Measurements from ENCODE around the gene INSYN1.

DNA sequence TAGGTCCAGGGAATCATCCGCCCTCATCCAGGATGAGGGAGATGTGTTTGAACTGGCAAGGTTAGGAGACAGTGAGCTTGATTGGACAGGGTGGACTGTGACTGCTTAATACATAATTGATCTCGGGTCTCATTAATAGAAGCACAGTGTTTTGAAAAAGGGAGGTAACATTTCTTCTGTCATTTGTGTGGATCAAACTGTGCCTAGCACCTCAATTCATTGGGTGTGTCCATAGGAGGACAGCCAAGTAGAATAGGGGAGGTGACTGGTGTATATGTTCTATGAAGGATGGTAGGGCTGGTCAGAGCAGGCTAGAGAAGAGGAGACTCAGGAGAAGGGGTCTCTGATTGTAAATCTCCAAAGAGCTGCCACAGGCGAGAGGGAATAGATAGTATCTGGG, 2.8 kb upstream of the INSYN1 start:
- TF ChIP-seq POLR2A (IDR thresholded peaks at IDR 0.05) (no peak), EP300 (IDR thresholded peaks at IDR 0.05) (no peak), POLR2AphosphoS5 (IDR thresholded peaks at IDR 0.05) (no peak)
- TF ChIP-seq, protein P1, sequence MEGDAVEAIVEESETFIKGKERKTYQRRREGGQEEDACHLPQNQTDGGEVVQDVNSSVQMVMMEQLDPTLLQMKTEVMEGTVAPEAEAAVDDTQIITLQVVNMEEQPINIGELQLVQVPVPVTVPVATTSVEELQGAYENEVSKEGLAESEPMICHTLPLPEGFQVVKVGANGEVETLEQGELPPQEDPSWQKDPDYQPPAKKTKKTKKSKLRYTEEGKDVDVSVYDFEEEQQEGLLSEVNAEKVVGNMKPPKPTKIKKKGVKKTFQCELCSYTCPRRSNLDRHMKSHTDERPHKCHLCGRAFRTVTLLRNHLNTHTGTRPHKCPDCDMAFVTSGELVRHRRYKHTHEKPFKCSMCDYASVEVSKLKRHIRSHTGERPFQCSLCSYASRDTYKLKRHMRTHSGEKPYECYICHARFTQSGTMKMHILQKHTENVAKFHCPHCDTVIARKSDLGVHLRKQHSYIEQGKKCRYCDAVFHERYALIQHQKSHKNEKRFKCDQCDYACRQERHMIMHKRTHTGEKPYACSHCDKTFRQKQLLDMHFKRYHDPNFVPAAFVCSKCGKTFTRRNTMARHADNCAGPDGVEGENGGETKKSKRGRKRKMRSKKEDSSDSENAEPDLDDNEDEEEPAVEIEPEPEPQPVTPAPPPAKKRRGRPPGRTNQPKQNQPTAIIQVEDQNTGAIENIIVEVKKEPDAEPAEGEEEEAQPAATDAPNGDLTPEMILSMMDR (IDR thresholded peaks at IDR 0.05): no peak
